ENCODE data around the gene C1orf50.

GRCh38 chr1:42742141-42742540 lies 24.9 kb upstream of the C1orf50 start:
- no peak for TF ChIP-seq EZH2 (IDR thresholded peaks at IDR 0.05; ENCODE audit: borderline replicate concordance, low read depth, low read length, severe bottlenecking)
- TF ChIP-seq CTCF (IDR thresholded peaks at IDR 0.05; ENCODE audit: borderline replicate concordance, extremely low read depth, low read length, poor library complexity, severe bottlenecking), result no peak

Data from DND-41 (cell line).